GM19023 (cell line): ENCODE measurements around the gene STAT3.
"Not testable (repeated sequence)": the region's sequence is repeated elsewhere in the genome, so short reads cannot be mapped to it uniquely, and the experiment has no call there.

ENCODE experiments used
- ATAC-seq: cut with Tn5 transposase; IDR thresholded peaks from one replicate; pipeline ENCODE4 v1.9.1; 2021; ENCODE audit warnings: mild to moderate bottlenecking, moderate library complexity; ENCODE audit not compliant: unreplicated experiment

The STAT3 gene

DNA sequence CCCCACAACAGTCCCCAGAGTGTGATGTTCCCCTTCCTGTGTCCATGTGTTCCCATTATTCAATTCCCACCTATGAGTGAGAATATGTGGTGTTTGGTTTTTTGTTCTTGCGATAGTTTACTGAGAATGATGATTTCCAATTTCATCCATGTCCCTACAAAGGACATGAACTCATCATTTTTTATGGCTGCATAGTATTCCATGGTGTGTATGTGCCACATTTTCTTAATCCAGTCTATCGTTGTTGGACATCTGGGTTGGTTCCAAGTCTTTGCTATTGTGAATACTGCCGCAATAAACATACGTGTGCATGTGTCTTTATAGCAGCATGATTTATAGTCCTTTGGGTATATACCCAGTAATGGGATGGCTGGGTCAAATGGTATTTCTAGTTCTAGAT is 123.9 kb downstream of the STAT3 start:
- not testable (repeated sequence) for ATAC-seq
